HCT116 (cell line): Measurements from ENCODE around the gene LHFPL6. TPM values are rescaled to one million over a fixed set of nuclear protein-coding genes. Genes with fewer than 3 reads are reported as not detected.

Experiments
- ATAC-seq: fragments of 200-7000 bp; cut with Tn5 transposase; 2 replicates; pipeline ENCODE4 v1.9.1; 2020; ENCODE audit warnings: mild to moderate bottlenecking, moderate library complexity
- BruUV-seq: library from RNA; stranded (reverse); fragments of 400-500 nt; replicated peaks from 2 replicates; lab custom pipeline; 2021; lab: Mats Ljungman, UMichigan
- CTCF ChIA-PET: fragments of 300-600 bp; sonication (Branson Sonifier 250); formaldehyde crosslinking; loops from one replicate; lab custom pipeline; 2021; ENCODE audit warnings: antibody characterized with exemption; lab: Charles Lee
- POLR2A ChIA-PET: fragments of 300-600, 350-600 bp; sonication (Branson Sonifier 250); formaldehyde crosslinking; loops from one replicate; lab custom pipeline; 2021; ENCODE audit warnings: antibody characterized with exemption; lab: Charles Lee
- RAD21 ChIA-PET, 2 experiments: fragments of 300-600 bp; sonication (Branson Sonifier 250); formaldehyde crosslinking; loops; one replicate each; lab custom pipeline; 2023; ENCODE audit warnings: low total read pairs in 2 of 2; ENCODE audit not compliant: uncharacterized antibody in 2 of 2, unreplicated experiment in 2 of 2, low non-redundant PET in 1 of 2; lab: Charles Lee
- DNase-seq: peaks from one replicate; pipeline ENCODE4 v3.0.0-alpha.2; 2010; ENCODE audit warnings: low read depth, low spot score
- H2AFZ ChIP-seq: fragments of 200-600 bp; shearing (Covaris generic), sonication (generic); 2 replicates; pipeline ENCODE4 v1.6.1; 2017; ENCODE audit warnings: low read depth, mixed run types, mixed read lengths, antibody characterized with exemption, low read length; ENCODE audit not compliant: poor library complexity, severe bottlenecking
- H3K27ac ChIP-seq: 2 replicates; pipeline ENCODE4 v1.5.1; 2012; ENCODE audit warnings: low read depth, low read length
- H3K27me3 ChIP-seq: fragments of 200-600 bp; sonication (generic); 2 replicates; pipeline ENCODE4 v1.6.1; 2016; ENCODE audit warnings: mixed run types, low read length, mixed read lengths; ENCODE audit not compliant: insufficient read depth
- H3K36me3 ChIP-seq, 2 experiments: fragments of 200-500 bp in 1 of 2; fragments of 200-600 bp in 1 of 2; sonication (Bioruptor generic) in 1 of 2; sonication (generic) in 1 of 2; 2 replicates each; pipeline versions ENCODE4 v1.5.1 to v1.6.1; 2014 to 2016; ENCODE audit warnings: low read length in 2 of 2, inconsistent platforms in 1 of 2, mixed read lengths in 1 of 2, mixed run types in 1 of 2; ENCODE audit not compliant: insufficient read depth in 2 of 2, control insufficient read depth in 1 of 2
- H3K4me1 ChIP-seq, 2 experiments: fragments of 200-600 bp in 1 of 2; sonication (generic) in 1 of 2; 2 replicates each; pipeline versions ENCODE4 v1.5.1 to v1.6.1; 2012 to 2017; ENCODE audit warnings: low read length in 2 of 2, inconsistent platforms in 1 of 2, mild to moderate bottlenecking in 1 of 2, mixed read lengths in 1 of 2, mixed run types in 1 of 2, moderate library complexity in 1 of 2; ENCODE audit not compliant: insufficient read depth in 2 of 2, control insufficient read depth in 1 of 2
- H3K4me2 ChIP-seq: fragments of 200-600 bp; sonication (generic); 2 replicates; pipeline ENCODE4 v1.6.1; 2017; ENCODE audit warnings: mixed run types, low read length, mixed read lengths
- H3K4me3 ChIP-seq, 2 experiments: fragments of 200-600 bp in 1 of 2; sonication (generic) in 1 of 2; replicated peaks in 1 of 2; 2 replicates each; pipeline ENCODE4 v1.5.1; 2011 to 2016; ENCODE audit warnings: low read length in 2 of 2, control low read depth in 1 of 2, low read depth in 1 of 2, mild to moderate bottlenecking in 1 of 2, mixed read lengths in 1 of 2, mixed run types in 1 of 2
- H3K79me2 ChIP-seq: fragments of 200-600 bp; sonication (generic); 2 replicates; pipeline ENCODE4 v1.6.1; 2017; ENCODE audit warnings: mild to moderate bottlenecking, mixed run types, low read length, moderate library complexity, mixed read lengths; ENCODE audit not compliant: insufficient read depth
- H3K9ac ChIP-seq: fragments of 200-600 bp; sonication (generic); 2 replicates; pipeline ENCODE4 v1.6.1; 2016; ENCODE audit warnings: low read length, mixed read lengths
- H3K9me2 ChIP-seq: fragments of 200-600 bp; sonication (generic), shearing (Covaris generic); 2 replicates; pipeline ENCODE4 v1.6.1; 2017; ENCODE audit warnings: mixed run types, mild to moderate bottlenecking, moderate library complexity; ENCODE audit not compliant: insufficient read depth
- H3K9me3 ChIP-seq, 2 experiments: fragments of 200-500 bp in 1 of 2; fragments of 200-600 bp in 1 of 2; sonication (Bioruptor generic) in 1 of 2; sonication (generic) in 1 of 2; 2 replicates each; pipeline ENCODE4 v1.6.1; 2014 to 2017; ENCODE audit warnings: low read length in 2 of 2, mixed read lengths in 2 of 2, inconsistent platforms in 1 of 2, low read depth in 1 of 2, mild to moderate bottlenecking in 1 of 2, mixed run types in 1 of 2, moderate library complexity in 1 of 2; ENCODE audit not compliant: control insufficient read depth in 1 of 2, insufficient read depth in 1 of 2
- H4K20me1 ChIP-seq: fragments of 200-600 bp; sonication (generic), shearing (Covaris generic); 2 replicates; pipeline ENCODE4 v1.6.1; 2017; ENCODE audit warnings: mixed run types, mild to moderate bottlenecking, moderate library complexity; ENCODE audit not compliant: insufficient read depth
- ATF3 ChIP-seq: IDR thresholded peaks from 2 replicates; pipeline ENCODE4 v1.6.1; 2012
- CEBPB ChIP-seq: IDR thresholded peaks from 2 replicates; pipeline ENCODE4 v1.6.1; 2012; ENCODE audit warnings: low read depth
- CTCF ChIP-seq, 3 experiments: fragments of 200-600 bp in 1 of 3; sonication (generic) in 1 of 3; IDR thresholded peaks in 2 of 3; conservative IDR thresholded peaks in 1 of 3; 2 replicates each; pipeline ENCODE4 v1.5.1; 2012 to 2017; ENCODE audit warnings: low read depth in 2 of 3, low read length in 2 of 3, antibody characterized with exemption in 1 of 3, borderline replicate concordance in 1 of 3, control low read depth in 1 of 3, mild to moderate bottlenecking in 1 of 3, mixed read lengths in 1 of 3, mixed run types in 1 of 3, moderate library complexity in 1 of 3; ENCODE audit not compliant: insufficient read depth in 1 of 3
- EGR1 ChIP-seq: IDR thresholded peaks from 2 replicates; pipeline ENCODE4 v1.6.1; 2012; ENCODE audit warnings: low read depth
- ELF1 ChIP-seq: IDR thresholded peaks from 2 replicates; pipeline ENCODE4 v1.6.1; 2012; ENCODE audit warnings: low read depth, borderline replicate concordance
- EZH2 ChIP-seq: fragments of 200-600 bp; sonication (generic); IDR thresholded peaks from 2 replicates; pipeline ENCODE4 v1.6.1; 2017; ENCODE audit warnings: antibody characterized with exemption, mixed run types
- EZH2phosphoT487 ChIP-seq: fragments of 200-600 bp; IDR thresholded peaks from 2 replicates; pipeline ENCODE4 v1.6.1; 2018; ENCODE audit warnings: antibody characterized with exemption, borderline replicate concordance
- FOSL1 ChIP-seq: IDR thresholded peaks from 2 replicates; pipeline ENCODE4 v1.6.1; 2012; ENCODE audit warnings: low read depth
- JUND ChIP-seq: IDR thresholded peaks from 2 replicates; pipeline ENCODE4 v1.6.1; 2012
- POLR2A ChIP-seq: IDR thresholded peaks from 2 replicates; pipeline ENCODE4 v1.7.0; 2011; ENCODE audit warnings: borderline replicate concordance; ENCODE audit not compliant: insufficient read depth, insufficient read length; ENCODE audit errors: extremely low read depth
- POLR2AphosphoS5 ChIP-seq: IDR thresholded peaks from 2 replicates; pipeline ENCODE4 v1.6.1; 2011; ENCODE audit warnings: mild to moderate bottlenecking, low read depth, low read length, moderate library complexity
- RAD21 ChIP-seq: IDR thresholded peaks from 2 replicates; pipeline ENCODE4 v1.6.1; 2012; ENCODE audit warnings: low read depth, mild to moderate bottlenecking
- REST ChIP-seq: IDR thresholded peaks from 2 replicates; pipeline ENCODE4 v1.6.1; 2012; ENCODE audit warnings: low read depth
- SP1 ChIP-seq: IDR thresholded peaks from 2 replicates; pipeline ENCODE4 v1.6.1; 2012; ENCODE audit warnings: low read depth
- SRF ChIP-seq: IDR thresholded peaks from 2 replicates; pipeline ENCODE4 v1.6.1; 2012; ENCODE audit warnings: low read depth
- TCF7L2 ChIP-seq: IDR thresholded peaks from 2 replicates; pipeline ENCODE4 v1.7.0; 2011; ENCODE audit warnings: borderline replicate concordance, inconsistent platforms; ENCODE audit not compliant: insufficient read depth, insufficient read length; ENCODE audit errors: extremely low read depth
- YY1 ChIP-seq: IDR thresholded peaks from 2 replicates; pipeline ENCODE4 v1.6.1; 2011; ENCODE audit warnings: low read length, low read depth, moderate library complexity, mild to moderate bottlenecking; ENCODE audit not compliant: insufficient replicate concordance; ENCODE audit errors: extremely low read depth
- ZBTB33 ChIP-seq: IDR thresholded peaks from 2 replicates; pipeline ENCODE4 v1.6.1; 2011; ENCODE audit warnings: mild to moderate bottlenecking, low read length, moderate library complexity; ENCODE audit not compliant: insufficient replicate concordance; ENCODE audit errors: extremely low read depth
- ZNF274 ChIP-seq: fragments of 200-500 bp; sonication (Bioruptor generic); IDR thresholded peaks from 2 replicates; pipeline ENCODE4 v1.6.1; 2014; ENCODE audit warnings: mild to moderate bottlenecking, low read depth, low read length, inconsistent platforms
- intact Hi-C: fragments of 100-400 bp; cut with micrococcal nuclease; formaldehyde crosslinking; loops from 2 replicates; pipeline ENCODE4 v1.10.0; 2022
- total RNA-seq: library from RNA; stranded (reverse); gene quantifications from one replicate; pipeline ENCODE4 v1.2.1, GENCODE V29; 2021; ENCODE audit not compliant: unreplicated experiment

The LHFPL6 gene
- total RNA-seq, 1 experiment from 2014 or later = 0.22 TPM

GRCh38 chr13:39448834-39449233 is 154.2 kb downstream of the LHFPL6 start:
- H3K27ac ChIP-seq = no peak overlapping the region
- H3K4me1 ChIP-seq = no peaks in the 10 kb centered on the region
- no peaks in the 10 kb centered on the region for H3K36me3 ChIP-seq
- H3K4me3 ChIP-seq = no peak overlapping the region
- no peak for DNase-seq
- POLR2A ChIA-PET = no interaction called here
- peaks cover 56% of the 10 kb centered on the region for H3K27me3 ChIP-seq
- no peaks in the 10 kb centered on the region for H3K79me2 ChIP-seq
- H3K9me2 ChIP-seq = no peaks in the 10 kb centered on the region
- H3K9ac ChIP-seq = no peak overlapping the region
- no peaks in the 10 kb centered on the region for H3K9me3 ChIP-seq
- no peak for ATAC-seq
- TF ChIP-seq POLR2A (no peak), EGR1 (no peak), EZH2phosphoT487 (no peak), EZH2 (no peak), ZBTB33 (no peak), YY1 (no peak), SRF (no peak), REST (no peak), TCF7L2 (no peak), POLR2AphosphoS5 (no peak), CEBPB (no peak), ELF1 (no peak), CTCF (IDR thresholded peaks at IDR 0.05 in 2 of 3, conservative IDR thresholded peaks at IDR 0.05 in 1 of 3; ENCODE audit: borderline replicate concordance in 1 of 3, insufficient read depth in 1 of 3, low read depth in 2 of 3, low read length in 2 of 3) (no peak), ZNF274 (no peak), JUND (no peak), SP1 (no peak), RAD21 (no peak), FOSL1 (no peak), ATF3 (no peak)
- TF ChIP-seq, all 23 proteins: peak for 0
- intact Hi-C loops = no loop called here
- no peak overlapping the region for H3K4me2 ChIP-seq
- no TSS peak for BruUV-seq
- RAD21 ChIA-PET = no interaction called here
- no peaks in the 10 kb centered on the region; the same call in 1 of the 2 replicates for H4K20me1 ChIP-seq
- CTCF ChIA-PET = no interaction called here
- no peak overlapping the region for H2AFZ ChIP-seq
